Measurements from ENCODE around the gene B4GAT1.

Gene B4GAT1

GRCh38 chr11:66341502-66342126, 5.8 kb downstream of the B4GAT1 start:
- Histone ChIP-seq H3K79me2 (ENCODE audit: low read length) (peaks cover 26% of the 10 kb centered on the region), H3K9ac (ENCODE audit: low read length) (no peak overlapping the region), H4K20me1 (ENCODE audit: insufficient read depth, low read length) (no peaks in the 10 kb centered on the region), H2AFZ (ENCODE audit: low read depth, low read length) (no peak overlapping the region), H3K27me3 (ENCODE audit: low read depth, low read length) (no peaks in the 10 kb centered on the region), H3K4me1 (ENCODE audit: low read length) (peaks cover 18% of the 10 kb centered on the region), H3K4me2 (ENCODE audit: low read length) (no peak overlapping the region), H3K9me3 (ENCODE audit: insufficient read depth, low read length) (no peaks in the 10 kb centered on the region), H3K36me3 (replicated peaks; ENCODE audit: low read depth, low read length) (peaks cover 34% of the 10 kb centered on the region), H3K4me3 (ENCODE audit: low read length) (no peak overlapping the region), H3K27ac (ENCODE audit: low read length) (no peak overlapping the region)
- no peak for TF ChIP-seq EZH2phosphoT487 (IDR thresholded peaks at IDR 0.05; ENCODE audit: low read depth)
- TF ChIP-seq, protein P1, sequence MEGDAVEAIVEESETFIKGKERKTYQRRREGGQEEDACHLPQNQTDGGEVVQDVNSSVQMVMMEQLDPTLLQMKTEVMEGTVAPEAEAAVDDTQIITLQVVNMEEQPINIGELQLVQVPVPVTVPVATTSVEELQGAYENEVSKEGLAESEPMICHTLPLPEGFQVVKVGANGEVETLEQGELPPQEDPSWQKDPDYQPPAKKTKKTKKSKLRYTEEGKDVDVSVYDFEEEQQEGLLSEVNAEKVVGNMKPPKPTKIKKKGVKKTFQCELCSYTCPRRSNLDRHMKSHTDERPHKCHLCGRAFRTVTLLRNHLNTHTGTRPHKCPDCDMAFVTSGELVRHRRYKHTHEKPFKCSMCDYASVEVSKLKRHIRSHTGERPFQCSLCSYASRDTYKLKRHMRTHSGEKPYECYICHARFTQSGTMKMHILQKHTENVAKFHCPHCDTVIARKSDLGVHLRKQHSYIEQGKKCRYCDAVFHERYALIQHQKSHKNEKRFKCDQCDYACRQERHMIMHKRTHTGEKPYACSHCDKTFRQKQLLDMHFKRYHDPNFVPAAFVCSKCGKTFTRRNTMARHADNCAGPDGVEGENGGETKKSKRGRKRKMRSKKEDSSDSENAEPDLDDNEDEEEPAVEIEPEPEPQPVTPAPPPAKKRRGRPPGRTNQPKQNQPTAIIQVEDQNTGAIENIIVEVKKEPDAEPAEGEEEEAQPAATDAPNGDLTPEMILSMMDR (IDR thresholded peaks at IDR 0.05; ENCODE audit: low read depth, low read length), result no peak

DNA sequence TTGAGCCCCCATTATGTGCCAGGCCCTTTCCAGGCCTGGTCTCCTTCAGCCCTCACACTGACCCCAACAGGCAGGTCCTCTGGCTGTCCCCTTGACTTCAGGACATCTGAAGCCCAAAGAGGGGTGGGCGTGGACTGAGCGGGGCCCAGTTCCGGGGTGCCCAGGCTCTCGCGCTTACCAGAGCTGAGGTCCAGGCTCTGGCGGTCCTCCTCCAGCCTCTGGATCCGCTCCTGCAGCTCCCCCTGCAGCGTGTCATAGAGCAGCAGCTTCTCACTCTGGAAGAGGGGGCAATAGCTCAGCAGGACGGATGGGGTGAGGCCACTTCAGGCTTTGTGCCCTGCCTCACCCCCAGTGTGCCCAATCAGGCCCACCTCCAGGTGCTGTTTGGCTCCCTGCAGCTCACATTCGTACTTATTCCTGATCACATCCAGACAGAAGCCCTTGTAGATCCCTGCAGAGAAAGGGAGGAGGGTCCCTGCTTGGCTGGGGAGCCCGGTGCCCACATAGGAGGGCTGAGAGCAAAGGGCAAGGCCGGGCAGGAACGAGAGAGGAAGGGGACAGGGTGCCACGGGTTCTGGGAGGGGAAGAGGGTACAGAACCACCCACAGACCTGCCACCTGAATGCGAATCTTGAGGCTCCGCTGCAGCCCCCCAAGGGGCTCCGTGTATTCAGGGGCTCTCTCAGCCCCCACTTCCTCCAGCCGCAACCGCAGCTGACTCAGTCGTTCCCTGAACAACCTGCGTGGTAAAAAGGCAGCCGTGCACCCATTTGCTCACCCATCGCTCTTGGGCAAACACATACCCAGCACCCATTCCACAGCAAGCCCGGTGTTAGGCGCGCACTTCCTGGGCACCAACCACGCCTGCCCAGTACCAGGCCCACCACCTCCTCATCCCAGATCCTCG, 6.6 kb downstream of the B4GAT1 start:
- H3K79me2 ChIP-seq (ENCODE audit: low read length), result peaks cover 23% of the 10 kb centered on the region
- no peak overlapping the region for H3K4me3 ChIP-seq (ENCODE audit: low read length)
- TF ChIP-seq EZH2phosphoT487 (IDR thresholded peaks at IDR 0.05; ENCODE audit: low read depth), result no peak
- TF ChIP-seq, protein P1 (IDR thresholded peaks at IDR 0.05; ENCODE audit: low read depth, low read length), result no peak
- H3K27ac ChIP-seq (ENCODE audit: low read length), result no peak overlapping the region
- peaks cover 13% of the 10 kb centered on the region for H3K4me1 ChIP-seq (ENCODE audit: low read length)
- H4K20me1 ChIP-seq (ENCODE audit: insufficient read depth, low read length), result no peaks in the 10 kb centered on the region
- peaks cover 34% of the 10 kb centered on the region for H3K36me3 ChIP-seq (replicated peaks; ENCODE audit: low read depth, low read length)
- no peaks in the 10 kb centered on the region for H3K27me3 ChIP-seq (ENCODE audit: low read depth, low read length)
- H3K9ac ChIP-seq (ENCODE audit: low read length), result no peak overlapping the region
- no peak overlapping the region for H2AFZ ChIP-seq (ENCODE audit: low read depth, low read length)
- no peaks in the 10 kb centered on the region for H3K9me3 ChIP-seq (ENCODE audit: insufficient read depth, low read length)
- H3K4me2 ChIP-seq (ENCODE audit: low read length), result no peak overlapping the region

GRCh38 chr11:66339686-66340483, 7.5 kb downstream of the B4GAT1 start:
- Histone ChIP-seq H3K9me3 (ENCODE audit: insufficient read depth, low read length) (no peaks in the 10 kb centered on the region), H3K4me2 (ENCODE audit: low read length) (no peak overlapping the region), H3K4me3 (ENCODE audit: low read length) (no peak overlapping the region), H3K4me1 (ENCODE audit: low read length) (peaks cover 8% of the 10 kb centered on the region), H3K36me3 (replicated peaks; ENCODE audit: low read depth, low read length) (peaks cover 34% of the 10 kb centered on the region), H3K27ac (ENCODE audit: low read length) (no peak overlapping the region), H3K79me2 (ENCODE audit: low read length) (peaks cover 23% of the 10 kb centered on the region), H3K27me3 (ENCODE audit: low read depth, low read length) (no peaks in the 10 kb centered on the region), H3K9ac (ENCODE audit: low read length) (no peak overlapping the region), H4K20me1 (ENCODE audit: insufficient read depth, low read length) (no peaks in the 10 kb centered on the region), H2AFZ (ENCODE audit: low read depth, low read length) (no peak overlapping the region)
- no peak for TF ChIP-seq EZH2phosphoT487 (IDR thresholded peaks at IDR 0.05; ENCODE audit: low read depth)
- TF ChIP-seq, protein P1 (IDR thresholded peaks at IDR 0.05; ENCODE audit: low read depth, low read length), result no peak

Measured in OCI-LY3 (cell line).